ENCODE results near the gene SAMMSON. TPM values are rescaled to one million over a fixed set of nuclear protein-coding genes. Genes with fewer than 3 reads are reported as not detected.

Gene SAMMSON
- total RNA-seq, 1 experiment from 2014 or later: not detected

DNA sequence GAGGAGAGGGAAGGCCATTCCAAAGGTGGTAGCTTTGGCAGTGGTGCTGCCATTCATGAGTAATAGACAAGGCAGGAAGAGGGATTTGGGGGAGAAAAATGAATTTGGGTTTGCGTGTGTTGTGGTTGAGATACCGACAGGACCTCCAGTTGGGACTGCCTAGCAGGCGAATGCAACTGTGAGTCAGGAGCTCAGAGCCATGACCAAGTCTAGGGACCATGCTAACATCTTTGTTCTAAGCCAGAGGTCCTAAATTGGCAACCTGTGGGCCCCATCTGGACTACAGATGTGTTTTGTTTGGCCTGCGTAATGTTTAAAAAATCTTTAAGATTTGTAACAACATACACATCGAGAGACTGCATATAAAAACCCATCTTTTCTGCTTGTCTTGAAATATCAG is 61.6 kb downstream of the SAMMSON start:
- Mint-ChIP-seq H3K27ac (ENCODE audit: low read depth, unreplicated experiment) (no peak overlapping the region), H3K4me1 (ENCODE audit: insufficient read depth, unreplicated experiment) (no peaks in the 10 kb centered on the region), H3K4me3 (ENCODE audit: unreplicated experiment) (no peak overlapping the region), H3K36me3 (ENCODE audit: insufficient read depth, unreplicated experiment) (no peaks in the 10 kb centered on the region), H3K27me3 (ENCODE audit: insufficient read depth, unreplicated experiment) (peaks cover 34% of the 10 kb centered on the region), H3K9me3 (ENCODE audit: unreplicated experiment) (no peaks in the 10 kb centered on the region)
- TF ChIP-seq, protein P1, sequence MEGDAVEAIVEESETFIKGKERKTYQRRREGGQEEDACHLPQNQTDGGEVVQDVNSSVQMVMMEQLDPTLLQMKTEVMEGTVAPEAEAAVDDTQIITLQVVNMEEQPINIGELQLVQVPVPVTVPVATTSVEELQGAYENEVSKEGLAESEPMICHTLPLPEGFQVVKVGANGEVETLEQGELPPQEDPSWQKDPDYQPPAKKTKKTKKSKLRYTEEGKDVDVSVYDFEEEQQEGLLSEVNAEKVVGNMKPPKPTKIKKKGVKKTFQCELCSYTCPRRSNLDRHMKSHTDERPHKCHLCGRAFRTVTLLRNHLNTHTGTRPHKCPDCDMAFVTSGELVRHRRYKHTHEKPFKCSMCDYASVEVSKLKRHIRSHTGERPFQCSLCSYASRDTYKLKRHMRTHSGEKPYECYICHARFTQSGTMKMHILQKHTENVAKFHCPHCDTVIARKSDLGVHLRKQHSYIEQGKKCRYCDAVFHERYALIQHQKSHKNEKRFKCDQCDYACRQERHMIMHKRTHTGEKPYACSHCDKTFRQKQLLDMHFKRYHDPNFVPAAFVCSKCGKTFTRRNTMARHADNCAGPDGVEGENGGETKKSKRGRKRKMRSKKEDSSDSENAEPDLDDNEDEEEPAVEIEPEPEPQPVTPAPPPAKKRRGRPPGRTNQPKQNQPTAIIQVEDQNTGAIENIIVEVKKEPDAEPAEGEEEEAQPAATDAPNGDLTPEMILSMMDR (IDR thresholded peaks at IDR 0.05; ENCODE audit: unreplicated experiment): no peak
- no TSS peak for BruUV-seq (replicated peaks)
- no peak for DNase-seq (ENCODE audit: unreplicated experiment)
- ChIA-PET POLR2A (no interaction called here), CTCF (interaction anchor here (0.9 to 1.9 kb wide), 3 partner anchors 297 to 1577 kb away, joined by 3 to 5 read pairs (median 4); no protein-coding TSS in a partner anchor)
- intact Hi-C loops (cut with micrococcal nuclease): loop anchor here (10.0 kb wide), 1 partner anchor 434 kb away; no protein-coding TSS in a partner anchor

DNA sequence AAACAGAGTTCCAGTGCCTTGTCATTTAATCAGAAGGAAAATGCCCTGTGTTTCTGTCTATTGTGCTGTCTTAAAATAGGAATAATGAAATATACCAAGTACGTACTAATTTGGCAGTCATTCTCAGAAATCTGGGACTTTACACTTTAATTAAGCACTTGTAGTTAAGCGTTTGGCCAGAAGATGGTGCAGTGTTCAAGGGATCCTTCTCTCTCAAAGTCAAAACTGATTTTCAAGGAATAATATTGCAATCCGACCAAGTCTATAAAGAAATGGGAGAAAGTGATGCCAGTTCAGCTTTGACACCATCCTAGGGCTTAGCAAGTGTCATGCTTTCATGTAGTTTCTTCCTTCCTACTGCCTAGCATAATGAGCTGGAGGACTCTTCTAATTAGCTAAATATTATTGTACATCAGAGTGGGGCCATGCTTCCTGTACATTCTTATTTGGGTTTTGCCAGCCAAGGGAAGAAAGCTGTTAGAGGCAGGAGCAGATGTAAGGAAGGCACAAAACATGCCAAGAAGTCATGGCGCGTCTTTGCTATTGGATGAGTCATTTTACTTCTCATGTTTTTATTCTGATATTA is 64.8 kb downstream of the SAMMSON start:
- peak; percentile 44 for DNase-seq (ENCODE audit: unreplicated experiment)
- Mint-ChIP-seq H3K4me3 (ENCODE audit: unreplicated experiment) (no peak overlapping the region), H3K4me1 (ENCODE audit: insufficient read depth, unreplicated experiment) (no peaks in the 10 kb centered on the region), H3K27me3 (ENCODE audit: insufficient read depth, unreplicated experiment) (peaks cover 47% of the 10 kb centered on the region), H3K36me3 (ENCODE audit: insufficient read depth, unreplicated experiment) (no peaks in the 10 kb centered on the region), H3K9me3 (ENCODE audit: unreplicated experiment) (no peaks in the 10 kb centered on the region), H3K27ac (ENCODE audit: low read depth, unreplicated experiment) (no peak overlapping the region)
- ChIA-PET POLR2A (no interaction called here), CTCF (interaction anchor here (0.6 to 2.7 kb wide), 36 partner anchors 8 to 1623 kb away, joined by 3 to 25 read pairs (median 4); no protein-coding TSS in a partner anchor)
- intact Hi-C loops (cut with micrococcal nuclease): loop anchor here (1.0 to 10.0 kb wide), 2 partner anchors 295 to 431 kb away; no protein-coding TSS in a partner anchor
- TF ChIP-seq, protein P1 (IDR thresholded peaks at IDR 0.05; ENCODE audit: unreplicated experiment): peak; percentile 61
- no TSS peak for BruUV-seq (replicated peaks)

DNA sequence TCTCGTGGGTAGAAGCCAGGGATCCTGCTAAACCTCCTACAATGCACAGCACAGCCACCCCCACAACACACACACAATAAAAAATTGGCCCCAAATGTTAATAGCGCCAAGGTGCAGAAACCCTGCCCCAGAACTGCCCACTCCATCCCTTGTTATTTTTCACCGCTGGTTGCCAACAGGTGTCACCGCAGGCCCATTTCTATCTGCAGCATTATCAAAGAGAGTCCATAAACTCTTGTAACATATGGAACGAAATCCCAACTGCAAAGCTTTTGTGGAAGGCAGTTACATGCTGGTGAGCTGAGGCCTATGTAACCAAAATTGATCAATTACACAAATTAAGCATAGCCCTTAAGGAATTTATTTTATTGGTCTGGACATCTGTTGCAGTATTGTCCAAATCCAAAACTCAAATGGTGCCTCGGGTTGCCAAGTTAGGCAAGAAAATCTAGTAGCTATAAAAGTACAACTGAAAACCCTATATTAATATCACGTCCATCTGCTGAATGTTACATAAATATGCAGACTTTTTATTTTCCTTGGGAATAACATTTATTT is 66.2 kb downstream of the SAMMSON start:
- Mint-ChIP-seq H3K4me1 (ENCODE audit: insufficient read depth, unreplicated experiment) (no peaks in the 10 kb centered on the region), H3K9me3 (ENCODE audit: unreplicated experiment) (no peaks in the 10 kb centered on the region), H3K4me3 (ENCODE audit: unreplicated experiment) (no peak overlapping the region), H3K36me3 (ENCODE audit: insufficient read depth, unreplicated experiment) (no peaks in the 10 kb centered on the region), H3K27me3 (ENCODE audit: insufficient read depth, unreplicated experiment) (peaks cover 57% of the 10 kb centered on the region), H3K27ac (ENCODE audit: low read depth, unreplicated experiment) (no peak overlapping the region)
- intact Hi-C loops (cut with micrococcal nuclease): loop anchor here (5.0 to 10.0 kb wide), 2 partner anchors 429 to 1587 kb away; no protein-coding TSS in a partner anchor
- DNase-seq (ENCODE audit: unreplicated experiment): peak; percentile 6
- ChIA-PET POLR2A (no interaction called here), CTCF (interaction anchor here (0.6 to 1.0 kb wide), 5 partner anchors 17 to 1582 kb away, joined by 3 to 6 read pairs (median 5); no protein-coding TSS in a partner anchor)
- no TSS peak for BruUV-seq (replicated peaks)
- TF ChIP-seq, protein P1 (IDR thresholded peaks at IDR 0.05; ENCODE audit: unreplicated experiment): no peak

DNA sequence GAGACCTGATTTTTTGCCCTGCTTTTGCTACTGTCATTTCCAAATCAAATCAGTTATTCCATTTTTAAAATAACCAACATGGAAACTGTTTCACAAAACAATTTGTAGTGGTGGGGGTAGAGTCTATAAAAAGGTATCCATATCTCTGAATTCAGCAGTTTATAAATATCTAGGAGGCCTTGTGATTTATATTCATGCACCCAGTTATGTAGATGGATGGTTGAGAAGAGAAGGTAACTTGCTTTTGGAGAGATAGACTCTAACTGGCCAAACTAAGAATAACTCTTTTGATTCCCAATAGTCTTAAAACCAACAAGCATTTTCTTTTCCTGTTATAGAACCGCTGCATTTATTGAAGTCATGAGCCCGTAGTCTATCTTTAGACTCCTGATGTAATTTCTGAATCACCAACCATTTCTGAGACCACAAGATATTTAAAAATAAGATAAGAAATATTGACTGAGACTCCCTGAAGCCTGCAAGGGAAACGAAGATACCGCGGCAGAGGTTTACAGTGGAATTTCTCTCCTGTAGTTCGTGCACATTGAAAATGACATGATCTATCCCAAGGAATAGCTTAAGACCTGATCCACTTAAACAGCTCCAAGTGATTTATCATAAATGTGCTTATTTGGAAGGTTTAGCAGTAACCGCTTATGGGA is 68.5 kb downstream of the SAMMSON start:
- H3K27ac Mint-ChIP-seq (ENCODE audit: low read depth, unreplicated experiment): no peak overlapping the region
- no peaks in the 10 kb centered on the region for H3K4me1 Mint-ChIP-seq (ENCODE audit: insufficient read depth, unreplicated experiment)
- BruUV-seq (replicated peaks): no TSS peak
- no peaks in the 10 kb centered on the region for H3K36me3 Mint-ChIP-seq (ENCODE audit: insufficient read depth, unreplicated experiment)
- peaks cover 79% of the 10 kb centered on the region for H3K27me3 Mint-ChIP-seq (ENCODE audit: insufficient read depth, unreplicated experiment)
- no peaks in the 10 kb centered on the region for H3K9me3 Mint-ChIP-seq (ENCODE audit: unreplicated experiment)
- CTCF ChIA-PET: no interaction called here
- no peak for DNase-seq (ENCODE audit: unreplicated experiment)
- H3K4me3 Mint-ChIP-seq (ENCODE audit: unreplicated experiment): no peak overlapping the region
- TF ChIP-seq, protein P1 (IDR thresholded peaks at IDR 0.05; ENCODE audit: unreplicated experiment): no peak
- POLR2A ChIA-PET: interaction anchor here (0.5 kb wide), 1 partner anchor 289 kb away, joined by 4 read pairs; no protein-coding TSS in a partner anchor
- intact Hi-C loops (cut with micrococcal nuclease): loop anchor here (5.0 to 10.0 kb wide), 2 partner anchors 427 to 1584 kb away; no protein-coding TSS in a partner anchor

Measured in MCF 10A (cell line).